Psoas muscle (tissue), 8 donors: ENCODE data around the gene SIGLEC6. TPM values are rescaled to one million over a fixed set of nuclear protein-coding genes. Genes with fewer than 3 reads are reported as not detected.

ENCODE experiments used
- ATAC-seq, 4 donors: fragments of 200-7000 bp; cut with Tn5 transposase; one replicate each; pipeline ENCODE4 v1.9.1; 2020; ENCODE audit warnings: moderate library complexity in 3 of 4, mild to moderate bottlenecking in 2 of 4
- DNase-seq, 2 donors: peaks; one replicate each; pipeline ENCODE4 v3.0.0-alpha.2; 2020
- H3K27ac ChIP-seq: fragments of 200-600 bp; one replicate; pipeline ENCODE4 v1.8.0; 2022
- H3K27me3 ChIP-seq, 3 donors: fragments of 200-600 bp in 1 of 3; one replicate each; pipeline versions ENCODE4 v1.6.1 to v1.8.0; 2013 to 2022; ENCODE audit warnings: low read length in 2 of 3, mild to moderate bottlenecking in 2 of 3, moderate library complexity in 1 of 3; ENCODE audit not compliant: insufficient read depth in 3 of 3
- H3K36me3 ChIP-seq, 2 donors: fragments of 200-600 bp in 1 of 2; one replicate each; pipeline versions ENCODE4 v1.6.1 to v1.8.0; 2013 to 2022; ENCODE audit warnings: low read depth in 1 of 2, mild to moderate bottlenecking in 1 of 2, moderate library complexity in 1 of 2; ENCODE audit not compliant: insufficient read depth in 1 of 2
- H3K4me1 ChIP-seq: fragments of 200-600 bp; one replicate; pipeline ENCODE4 v1.8.0; 2022
- H3K4me3 ChIP-seq: fragments of 200-600 bp; one replicate; pipeline ENCODE4 v1.8.0; 2022; ENCODE audit warnings: mild to moderate bottlenecking
- H3K9me3 ChIP-seq: fragments of 200-600 bp; one replicate; pipeline ENCODE4 v1.8.0; 2022
- CTCF ChIP-seq: fragments of 200-600 bp; IDR thresholded peaks from one replicate; pipeline ENCODE4 v1.8.0; 2022; ENCODE audit warnings: antibody characterized with exemption
- WGBS, 3 donors: extraction: QIAGEN DNeasy Blood & Tissue Kit; methylation state at CpG; one replicate each; pipeline versions ENCODE4 v1.1.6 to v1.1.7; 2013; 5-methylcytosine and 5-hydroxymethylcytosine counted together
- intact Hi-C, 2 donors: fragments of 100-400 bp; cut with DNase I; formaldehyde crosslinking; loops; one replicate each; pipeline versions ENCODE4 v1.11.0 to v1.14.2; 2022
- polyA plus RNA-seq, 3 donors: library from polyadenylated mRNA; stranded (reverse); fragments of 200-250 nt; gene quantifications; one replicate each; pipeline ENCODE4 v1.2.3, GENCODE V29; 2013
- total RNA-seq, 4 donors: library from RNA; stranded (reverse); fragmentation: NEBNext Ultra II Directional in 2 of 4; extraction: Animal tissue kit (Norgen Biotek cat#: 25700) in 2 of 4; gene quantifications; one replicate each; pipeline versions ENCODE4 v1.2.1 to v1.2.4, GENCODE V29; 2021 to 2023
- donor health status: healthy with polysubstance abuse.
- donor health status: DM: no; HTN: no; CAD: no; lungs with moderate emphysema.
- donor health status: Bipolar disorder and iron deficiency.
- donor health status: healthy.
- donor health status: DM: yes; HTN: yes; CAD: no.
- donor health status: DM: no; HTN: no; CAD: no.
- donor health status: DM: no; HTN: no; CAD: no.
- donor health status: DM: yes; HTN: yes; CAD: no.

Gene SIGLEC6
- total and polyA plus RNA-seq, 7 donors = 0.03 to 0.40 (median 0.22) TPM; not detected in 2

GRCh38 chr19:51530616-51531015, 854 bp downstream of the SIGLEC6 start:
- Histone ChIP-seq H3K9me3 (no peaks in the 10 kb centered on the region), H3K4me3 (no peak overlapping the region), H3K36me3 (no peaks in the 10 kb centered on the region), H3K27me3 (peaks cover 0 to 2% (median 0%) of the 10 kb centered on the region in 3 donors), H3K27ac (no peak overlapping the region), H3K4me1 (no peaks in the 10 kb centered on the region)
- ATAC-seq (no peak), DNase-seq (no peak)
- intact Hi-C loops = no loop called here
- 71 to 84% (median 82%) methylated on average over 7 to 8 of the region's 8 CpGs for WGBS, 3 donors
- no peak for TF ChIP-seq CTCF

- intact Hi-C loops = no loop called here
- H3K4me1 ChIP-seq = no peaks in the 10 kb centered on the region
- no peaks in the 10 kb centered on the region for H3K9me3 ChIP-seq
- H3K27me3 ChIP-seq = peaks cover 0 to 5% (median 0%) of the 10 kb centered on the region in 3 donors
- no peak for ATAC-seq
- no peak for DNase-seq
- no peaks in the 10 kb centered on the region for H3K36me3 ChIP-seq
- no peak for TF ChIP-seq CTCF
- H3K4me3 ChIP-seq = no peak overlapping the region
- H3K27ac ChIP-seq = no peak overlapping the region
- 68 to 91% (median 68%) methylated on average over 2 of the region's 2 CpGs for WGBS, 3 donors
These were observed 2.2 kb downstream of the SIGLEC6 start for GRCh38 chr19:51529301-51529700.

- ATAC-seq (no peak), DNase-seq (no peak)
- 21 to 25% (median 22%) methylated on average over 4 of the region's 4 CpGs for WGBS, 3 donors
- Histone ChIP-seq H3K27ac (no peak overlapping the region), H3K9me3 (no peaks in the 10 kb centered on the region), H3K27me3 (peaks cover 0 to 5% (median 0%) of the 10 kb centered on the region in 3 donors), H3K4me3 (no peak overlapping the region), H3K4me1 (no peaks in the 10 kb centered on the region), H3K36me3 (no peaks in the 10 kb centered on the region)
- TF ChIP-seq CTCF = no peak
- intact Hi-C loops = no loop called here
These were observed 5.8 kb downstream of the SIGLEC6 start for GRCh38 chr19:51525651-51526050.

- H3K4me3 ChIP-seq = no peak overlapping the region
- WGBS, 3 donors = 70 to 76% (median 71%) methylated on average over 8 of the region's 8 CpGs
- no peaks in the 10 kb centered on the region for H3K36me3 ChIP-seq
- DNase-seq (no peak), ATAC-seq (no peak)
- H3K27ac ChIP-seq = no peak overlapping the region
- peaks cover 0 to 5% (median 0%) of the 10 kb centered on the region in 3 donors for H3K27me3 ChIP-seq
- H3K4me1 ChIP-seq = no peaks in the 10 kb centered on the region
- H3K9me3 ChIP-seq = no peaks in the 10 kb centered on the region
- intact Hi-C loops = no loop called here
- no peak for TF ChIP-seq CTCF
These were observed 6.7 kb downstream of the SIGLEC6 start for GRCh38 chr19:51524666-51525264.

- intact Hi-C loops = no loop called here
- Histone ChIP-seq H3K4me1 (no peaks in the 10 kb centered on the region), H3K27me3 (peaks cover 0 to 3% (median 0%) of the 10 kb centered on the region in 3 donors), H3K27ac (no peak overlapping the region), H3K9me3 (no peaks in the 10 kb centered on the region), H3K36me3 (no peaks in the 10 kb centered on the region), H3K4me3 (no peak overlapping the region)
- ATAC-seq (no peak), DNase-seq (no peak)
- TF ChIP-seq CTCF = no peak
- 37 to 55% (median 50%) methylated on average over 2 of the region's 2 CpGs for WGBS, 3 donors
These were observed 9.7 kb downstream of the SIGLEC6 start for GRCh38 chr19:51521781-51522180.
